ENCODE data around the gene DDX21.
"Not testable (repeated sequence)": the region's sequence is repeated elsewhere in the genome, so short reads cannot be mapped to it uniquely, and the experiment has no call there.

DDX21 gene

GRCh38 chr10:68938884-68939283 lies 17.1 kb upstream of the DDX21 start:
- in situ Hi-C loops (cut with MboI; ENCODE audit: low sequenced_read_pairs, unreplicated experiment): no loop called here
- TF ChIP-seq, protein P1, sequence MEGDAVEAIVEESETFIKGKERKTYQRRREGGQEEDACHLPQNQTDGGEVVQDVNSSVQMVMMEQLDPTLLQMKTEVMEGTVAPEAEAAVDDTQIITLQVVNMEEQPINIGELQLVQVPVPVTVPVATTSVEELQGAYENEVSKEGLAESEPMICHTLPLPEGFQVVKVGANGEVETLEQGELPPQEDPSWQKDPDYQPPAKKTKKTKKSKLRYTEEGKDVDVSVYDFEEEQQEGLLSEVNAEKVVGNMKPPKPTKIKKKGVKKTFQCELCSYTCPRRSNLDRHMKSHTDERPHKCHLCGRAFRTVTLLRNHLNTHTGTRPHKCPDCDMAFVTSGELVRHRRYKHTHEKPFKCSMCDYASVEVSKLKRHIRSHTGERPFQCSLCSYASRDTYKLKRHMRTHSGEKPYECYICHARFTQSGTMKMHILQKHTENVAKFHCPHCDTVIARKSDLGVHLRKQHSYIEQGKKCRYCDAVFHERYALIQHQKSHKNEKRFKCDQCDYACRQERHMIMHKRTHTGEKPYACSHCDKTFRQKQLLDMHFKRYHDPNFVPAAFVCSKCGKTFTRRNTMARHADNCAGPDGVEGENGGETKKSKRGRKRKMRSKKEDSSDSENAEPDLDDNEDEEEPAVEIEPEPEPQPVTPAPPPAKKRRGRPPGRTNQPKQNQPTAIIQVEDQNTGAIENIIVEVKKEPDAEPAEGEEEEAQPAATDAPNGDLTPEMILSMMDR (IDR thresholded peaks at IDR 0.05; ENCODE audit: borderline replicate concordance, control extremely low read depth, extremely low read depth, insufficient read depth, missing control alignments): no peak
- DNase-seq (ENCODE audit: low spot score): no peak

- DNase-seq (ENCODE audit: low spot score); in situ Hi-C loops (cut with MboI; ENCODE audit: low sequenced_read_pairs, unreplicated experiment): not testable (repeated sequence)
Measured at GRCh38 chr10:68940917-68941316, 15.1 kb upstream of the DDX21 start.

GRCh38 chr10:68950598-68950997 lies 5.4 kb upstream of the DDX21 start:
- DNase-seq (ENCODE audit: low spot score): no peak
- in situ Hi-C loops (cut with MboI; ENCODE audit: low sequenced_read_pairs, unreplicated experiment): no loop called here
- TF ChIP-seq, protein P1 (IDR thresholded peaks at IDR 0.05; ENCODE audit: borderline replicate concordance, control extremely low read depth, extremely low read depth, insufficient read depth, missing control alignments): no peak

- in situ Hi-C loops (cut with MboI; ENCODE audit: low sequenced_read_pairs, unreplicated experiment): no loop called here
- no peak for DNase-seq (ENCODE audit: low spot score)
- TF ChIP-seq, protein P1 (IDR thresholded peaks at IDR 0.05; ENCODE audit: borderline replicate concordance, control extremely low read depth, extremely low read depth, insufficient read depth, missing control alignments): no peak
Measured at GRCh38 chr10:68954904-68955303, 1.1 kb upstream of the DDX21 start.

- TF ChIP-seq, protein P1 (IDR thresholded peaks at IDR 0.05; ENCODE audit: borderline replicate concordance, control extremely low read depth, extremely low read depth, insufficient read depth, missing control alignments): no peak
- in situ Hi-C loops (cut with MboI; ENCODE audit: low sequenced_read_pairs, unreplicated experiment): no loop called here
- no peak for DNase-seq (ENCODE audit: low spot score)
Measured at GRCh38 chr10:68955355-68955831, 577 bp upstream of the DDX21 start.

- in situ Hi-C loops (cut with MboI; ENCODE audit: low sequenced_read_pairs, unreplicated experiment): no loop called here
- TF ChIP-seq, protein P1 (IDR thresholded peaks at IDR 0.05; ENCODE audit: borderline replicate concordance, control extremely low read depth, extremely low read depth, insufficient read depth, missing control alignments): no peak
- no peak for DNase-seq (ENCODE audit: low spot score)
Measured at GRCh38 chr10:68957284-68957615, 1.3 kb downstream of the DDX21 start.

DNA sequence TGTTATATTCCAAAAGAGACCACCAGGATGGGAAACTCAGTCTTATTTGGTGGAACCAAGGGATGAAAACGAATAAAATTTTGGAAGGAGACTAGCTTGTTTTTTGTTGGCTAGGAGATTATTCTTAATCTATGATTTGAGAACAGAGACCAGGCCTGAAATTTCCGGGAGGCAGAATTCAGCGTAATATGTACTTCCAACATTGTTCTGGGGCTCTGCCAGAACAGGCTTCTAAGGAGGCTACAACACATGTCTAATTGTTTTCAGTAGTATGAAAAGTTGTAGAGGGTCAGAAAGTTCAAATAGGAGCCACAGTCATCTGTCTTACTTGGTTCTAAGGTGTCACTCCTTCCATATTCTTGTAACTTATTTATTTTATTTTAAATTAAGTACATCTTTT lies 1.7 kb downstream of the DDX21 start:
- TF ChIP-seq, protein P1 (IDR thresholded peaks at IDR 0.05; ENCODE audit: borderline replicate concordance, control extremely low read depth, extremely low read depth, insufficient read depth, missing control alignments): no peak
- in situ Hi-C loops (cut with MboI; ENCODE audit: low sequenced_read_pairs, unreplicated experiment): no loop called here
- DNase-seq (ENCODE audit: low spot score): no peak
